ENCODE measurements around the gene SPN. TPM values are rescaled to one million over a fixed set of nuclear protein-coding genes. Genes with fewer than 3 reads are reported as not detected.

The SPN gene
- total and polyA plus RNA-seq, 9 of the 15 experiments (the other 6 are each of a cell fraction or from before 2014, with no cell fraction given): 24.3 to 225 (median 79.4) TPM

DNA sequence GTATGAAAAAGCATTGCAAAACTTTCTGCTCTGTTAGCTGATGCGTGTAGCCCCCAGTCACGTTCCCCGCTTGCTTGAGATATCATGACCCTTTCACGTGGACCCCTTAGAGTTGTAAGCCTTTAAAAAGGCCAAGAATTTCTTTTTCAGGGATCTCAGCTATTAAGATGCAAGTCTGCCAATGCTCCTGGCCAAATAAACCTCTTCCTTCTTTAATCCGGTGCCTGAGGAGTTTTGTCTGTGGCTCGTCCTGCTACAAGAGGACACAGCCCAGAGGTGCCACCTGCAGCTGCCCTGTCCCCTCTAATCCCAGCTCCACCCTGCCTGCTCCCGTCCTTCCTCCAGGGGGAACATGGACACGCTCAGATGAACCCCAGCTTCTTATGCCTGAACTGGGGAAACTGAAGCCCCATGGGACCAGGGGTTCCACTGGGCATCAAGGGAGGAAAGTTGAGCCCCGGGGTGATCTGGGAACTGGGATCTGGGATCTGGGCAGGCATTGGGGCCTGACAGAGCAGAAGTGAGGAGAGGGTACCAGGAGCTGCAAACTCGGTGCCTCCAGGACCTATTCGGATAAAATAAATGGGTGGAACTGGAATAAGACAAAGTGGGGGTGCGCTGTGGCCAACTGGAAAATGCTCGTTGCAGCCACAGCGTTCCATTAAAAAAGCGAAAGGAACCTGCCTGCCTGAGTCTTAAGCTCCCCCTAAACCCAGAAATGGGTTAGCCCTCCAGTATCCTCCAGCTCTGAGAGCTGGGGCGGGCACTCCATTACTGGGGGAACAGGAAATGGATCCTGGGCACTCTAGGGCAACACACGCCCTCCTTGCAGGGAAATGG lies 35.7 kb downstream of the SPN start (continued):
- TF ChIP-seq, protein P1, sequence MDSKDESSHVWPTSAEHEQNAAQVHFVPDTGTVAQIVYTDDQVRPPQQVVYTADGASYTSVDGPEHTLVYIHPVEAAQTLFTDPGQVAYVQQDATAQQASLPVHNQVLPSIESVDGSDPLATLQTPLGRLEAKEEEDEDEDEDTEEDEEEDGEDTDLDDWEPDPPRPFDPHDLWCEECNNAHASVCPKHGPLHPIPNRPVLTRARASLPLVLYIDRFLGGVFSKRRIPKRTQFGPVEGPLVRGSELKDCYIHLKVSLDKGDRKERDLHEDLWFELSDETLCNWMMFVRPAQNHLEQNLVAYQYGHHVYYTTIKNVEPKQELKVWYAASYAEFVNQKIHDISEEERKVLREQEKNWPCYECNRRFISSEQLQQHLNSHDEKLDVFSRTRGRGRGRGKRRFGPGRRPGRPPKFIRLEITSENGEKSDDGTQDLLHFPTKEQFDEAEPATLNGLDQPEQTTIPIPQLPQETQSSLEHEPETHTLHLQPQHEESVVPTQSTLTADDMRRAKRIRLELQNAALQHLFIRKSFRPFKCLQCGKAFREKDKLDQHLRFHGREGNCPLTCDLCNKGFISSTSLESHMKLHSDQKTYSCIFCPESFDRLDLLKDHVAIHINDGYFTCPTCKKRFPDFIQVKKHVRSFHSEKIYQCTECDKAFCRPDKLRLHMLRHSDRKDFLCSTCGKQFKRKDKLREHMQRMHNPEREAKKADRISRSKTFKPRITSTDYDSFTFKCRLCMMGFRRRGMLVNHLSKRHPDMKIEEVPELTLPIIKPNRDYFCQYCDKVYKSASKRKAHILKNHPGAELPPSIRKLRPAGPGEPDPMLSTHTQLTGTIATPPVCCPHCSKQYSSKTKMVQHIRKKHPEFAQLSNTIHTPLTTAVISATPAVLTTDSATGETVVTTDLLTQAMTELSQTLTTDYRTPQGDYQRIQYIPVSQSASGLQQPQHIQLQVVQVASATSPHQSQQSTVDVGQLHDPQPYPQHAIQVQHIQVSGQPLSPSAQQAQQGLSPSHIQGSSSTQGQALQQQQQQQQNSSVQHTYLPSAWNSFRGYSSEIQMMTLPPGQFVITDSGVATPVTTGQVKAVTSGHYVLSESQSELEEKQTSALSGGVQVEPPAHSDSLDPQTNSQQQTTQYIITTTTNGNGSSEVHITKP (IDR thresholded peaks at IDR 0.05; ENCODE audit: partially characterized antibody): peak; percentile 92
- no peak for TF ChIP-seq CC2D1A (IDR thresholded peaks at IDR 0.05)
- no peak for TF ChIP-seq HOXB6 (CRISPR knock-in tag; IDR thresholded peaks at IDR 0.05; ENCODE audit: borderline replicate concordance)
- 0 out of 2 replicates have a peak, but pooled peaks have one; percentile 55 for TF ChIP-seq CBX1 (IDR thresholded peaks at IDR 0.05; ENCODE audit: low read depth)
